G401.6 (cell line): ENCODE data around the gene PIK3CB.
"Not testable (repeated sequence)": the region's sequence is repeated elsewhere in the genome, so short reads cannot be mapped to it uniquely, and the experiment has no call there.

Experiments used
- FAIRE-seq: peaks from 2 replicates; lab custom pipeline; 2012; peaks lifted over from hg19 to GRCh38; lab: Jason Lieb, UNC

The PIK3CB gene

GRCh38 chr3:138802223-138802622, 32.5 kb downstream of the PIK3CB start:
- not testable (repeated sequence) for FAIRE-seq

GRCh38 chr3:138801792-138802191, 32.9 kb downstream of the PIK3CB start:
- no peak for FAIRE-seq

DNA sequence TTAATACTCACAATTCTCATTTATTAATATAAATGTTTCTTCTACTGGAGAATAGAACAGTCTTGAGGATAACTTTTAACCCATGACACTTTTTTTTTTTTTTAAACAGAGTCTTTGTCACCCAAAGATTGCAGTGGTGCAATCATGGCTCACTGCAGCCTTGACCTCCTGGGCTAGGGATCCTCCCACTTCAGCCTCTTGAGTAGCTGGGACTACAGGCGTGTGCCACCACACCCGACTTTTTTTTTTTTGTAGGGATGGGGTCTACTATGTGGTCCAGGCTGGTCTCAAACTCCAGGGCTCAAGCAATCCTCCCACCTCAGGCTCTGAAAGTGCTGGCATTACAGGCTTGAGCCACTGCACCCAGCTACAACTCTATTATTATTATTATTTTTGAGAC, 34.5 kb downstream of the PIK3CB start:
- FAIRE-seq: no peak

GRCh38 chr3:138799822-138800221, 34.9 kb downstream of the PIK3CB start:
- no peak for FAIRE-seq

GRCh38 chr3:138797508-138798038, 37.2 kb downstream of the PIK3CB start:
- FAIRE-seq: no peak

GRCh38 chr3:138796761-138797160, 38.0 kb downstream of the PIK3CB start:
- FAIRE-seq: no peak

DNA sequence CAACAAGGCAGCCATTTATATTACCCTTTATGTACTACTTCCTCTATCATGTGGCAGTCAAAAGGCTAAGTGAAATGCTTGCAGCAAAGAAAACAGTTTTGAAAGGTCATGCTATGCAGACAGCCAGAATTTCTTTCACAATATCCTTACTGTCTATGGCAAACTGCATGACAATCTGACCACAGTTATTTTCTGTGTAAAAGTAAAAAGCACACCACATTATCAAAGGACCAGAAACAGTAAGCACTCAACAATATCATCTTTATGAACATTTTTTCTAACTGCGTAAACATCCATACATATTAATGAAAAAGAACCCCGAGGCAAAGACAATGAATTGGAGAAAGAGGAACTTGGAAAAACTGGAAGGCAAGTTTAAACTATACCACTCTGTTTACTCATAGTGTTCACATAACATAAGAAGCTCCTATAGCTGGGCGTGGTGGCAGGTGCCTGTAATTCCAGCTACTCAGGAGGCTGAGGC, 47.9 kb downstream of the PIK3CB start:
- FAIRE-seq: no peak

DNA sequence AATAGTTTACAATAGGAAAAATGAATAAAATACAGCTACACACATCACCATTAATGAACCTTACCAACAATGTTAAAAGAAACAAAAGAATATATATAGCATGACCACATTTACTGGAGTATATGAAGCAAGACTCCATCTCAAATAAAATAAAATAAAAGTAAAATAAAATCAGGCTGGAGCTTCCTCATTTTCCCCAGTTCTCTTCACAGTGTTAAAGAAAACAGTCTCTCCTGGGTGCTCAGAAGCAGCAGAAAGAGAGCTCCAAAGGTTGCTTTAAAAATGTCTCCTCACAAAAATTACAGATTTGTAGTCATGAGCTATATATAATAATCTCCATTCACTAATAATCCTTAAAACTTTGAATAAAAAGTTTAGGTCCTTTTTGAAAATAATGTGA, 48.8 kb downstream of the PIK3CB start:
- no peak for FAIRE-seq

DNA sequence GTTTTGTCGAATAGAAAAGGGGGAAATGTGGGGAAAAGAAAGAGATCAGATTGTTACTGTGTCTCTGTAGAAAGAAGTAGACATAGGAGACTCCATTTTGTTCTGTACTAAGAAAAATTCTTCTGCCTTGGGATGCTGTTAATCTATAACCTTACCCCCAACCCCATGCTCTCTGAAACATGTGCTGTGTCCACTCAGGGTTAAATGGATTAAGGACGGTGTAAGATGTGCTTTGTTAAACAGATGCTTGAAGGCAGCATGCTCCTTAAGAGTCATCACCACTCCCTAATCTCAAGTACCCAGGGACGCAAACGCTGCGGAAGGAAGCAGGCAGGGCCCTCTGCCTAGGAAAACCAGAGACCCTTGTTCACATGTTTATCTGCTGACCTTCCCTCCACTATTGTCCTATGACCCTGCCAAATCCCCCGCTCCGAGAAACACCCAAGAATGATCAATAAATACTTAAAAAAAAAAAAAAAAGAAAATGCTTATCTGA, 49.3 kb downstream of the PIK3CB start:
- not testable (repeated sequence) for FAIRE-seq

GRCh38 chr3:138782755-138783154, 52.0 kb downstream of the PIK3CB start:
- no peak for FAIRE-seq

- no peak for FAIRE-seq
Measured at GRCh38 chr3:138781012-138781470, 53.7 kb downstream of the PIK3CB start.

GRCh38 chr3:138778643-138779042, 56.1 kb downstream of the PIK3CB start:
- FAIRE-seq: no peak

- FAIRE-seq: no peak
Measured at GRCh38 chr3:138776961-138777360, 57.8 kb downstream of the PIK3CB start.

DNA sequence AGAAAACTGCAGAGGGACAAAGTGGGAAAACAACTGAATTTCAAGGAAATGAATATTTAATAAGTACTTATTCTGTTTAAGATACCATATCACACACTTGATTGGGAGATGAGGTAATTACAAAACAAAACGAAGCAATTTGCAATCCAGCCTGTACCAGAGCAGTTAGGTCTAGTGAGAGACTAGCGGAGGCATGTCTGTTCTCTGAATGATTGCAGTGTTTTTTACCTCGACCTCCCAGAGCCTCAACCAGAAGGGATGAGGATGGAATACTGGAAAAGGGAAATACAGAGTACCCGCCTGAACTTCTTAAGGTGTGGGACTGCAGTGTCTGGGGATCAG, 59.5 kb downstream of the PIK3CB start:
- FAIRE-seq: no peak

DNA sequence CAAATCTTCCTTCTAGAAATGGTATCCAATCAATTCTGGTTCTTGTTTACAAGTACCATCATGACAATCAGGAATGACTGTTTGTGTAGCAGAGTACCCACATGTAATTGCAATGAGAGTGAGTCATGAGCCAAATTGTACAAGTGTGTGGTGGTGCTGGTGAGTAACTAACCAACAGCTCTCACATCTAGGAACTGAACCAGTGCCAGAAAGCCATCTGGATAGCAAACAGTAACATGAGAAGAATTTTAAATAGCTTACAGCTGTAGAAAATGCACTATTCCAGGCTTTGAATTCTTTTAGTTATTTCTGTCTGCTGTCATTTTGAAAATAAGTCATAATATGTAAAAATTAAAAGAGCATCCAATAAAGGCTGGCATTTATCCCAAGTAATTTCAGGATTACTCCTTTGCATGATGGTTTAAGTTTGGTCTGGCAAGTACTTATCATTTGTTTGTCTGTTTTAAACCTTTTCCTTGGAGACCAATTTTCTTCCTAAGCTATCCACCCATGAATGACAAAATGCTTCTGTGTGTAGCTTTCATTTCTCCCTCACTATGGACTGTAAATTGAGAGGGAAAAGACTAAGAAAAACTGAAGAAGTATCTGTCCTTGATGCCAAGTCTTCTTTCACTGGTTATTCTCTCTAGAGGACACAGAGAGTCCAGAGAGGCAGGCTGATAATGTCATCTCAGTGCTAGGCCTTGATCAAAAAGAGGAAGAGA, 60.0 kb downstream of the PIK3CB start:
- FAIRE-seq: no peak

- FAIRE-seq: no peak
Measured at GRCh38 chr3:138771585-138771984, 63.1 kb downstream of the PIK3CB start.

DNA sequence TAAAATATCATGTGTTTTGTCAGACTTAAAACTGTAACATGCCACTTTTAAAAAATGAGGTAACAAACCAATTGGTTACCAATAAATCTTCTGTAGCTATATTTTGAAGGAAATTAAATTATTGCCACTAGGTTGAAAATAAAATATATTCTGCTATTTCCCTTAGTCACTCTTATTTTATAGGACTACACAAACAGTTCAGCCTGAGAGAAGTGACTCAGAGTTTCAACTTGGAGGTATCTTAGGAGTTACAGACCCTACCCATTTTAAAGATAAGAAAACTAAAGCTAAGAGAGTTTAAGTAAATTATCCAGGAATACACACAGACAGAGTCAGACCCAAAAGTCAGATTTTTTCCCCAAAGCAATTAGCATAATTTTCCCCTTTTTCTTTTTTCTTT, 65.1 kb downstream of the PIK3CB start:
- no peak for FAIRE-seq

DNA sequence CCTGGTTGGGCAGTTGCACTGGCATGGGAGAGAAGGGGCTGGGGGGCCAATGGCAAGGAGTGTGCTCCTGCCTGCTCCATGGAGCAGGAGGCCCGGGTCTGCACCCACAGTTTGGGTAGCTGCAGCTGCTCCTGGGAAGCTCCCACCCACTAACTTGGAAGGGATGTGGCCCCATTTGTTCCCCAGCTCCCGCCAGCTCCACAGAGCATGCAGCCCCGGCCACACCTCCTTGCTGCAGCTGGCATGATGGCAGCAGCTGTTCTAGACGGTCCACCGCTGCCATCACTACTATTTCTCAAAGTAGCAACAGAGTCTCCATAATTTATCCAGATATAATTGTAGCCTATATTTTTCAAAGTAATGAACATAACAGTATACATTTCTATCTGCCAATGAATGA, 65.8 kb downstream of the PIK3CB start:
- no peak for FAIRE-seq

- FAIRE-seq: no peak
Measured at GRCh38 chr3:138768125-138768524, 66.6 kb downstream of the PIK3CB start.

- FAIRE-seq: no peak
Measured at GRCh38 chr3:138767498-138768104, 67.1 kb downstream of the PIK3CB start.

- FAIRE-seq: no peak
Measured at GRCh38 chr3:138761002-138761401, 73.7 kb downstream of the PIK3CB start.

GRCh38 chr3:138748190-138748589, 86.5 kb downstream of the PIK3CB start:
- no peak for FAIRE-seq

- no peak for FAIRE-seq
Measured at GRCh38 chr3:138747225-138747624, 87.5 kb downstream of the PIK3CB start.

GRCh38 chr3:138740072-138740471, 94.7 kb downstream of the PIK3CB start:
- FAIRE-seq: no peak
